ENCODE data around the gene RNASET2. TPM values are rescaled to one million over a fixed set of nuclear protein-coding genes. Genes with fewer than 3 reads are reported as not detected.
A peak's percentile ranks its signal among the peaks of the same experiment; 100 is the strongest.

The RNASET2 gene
- total and polyA plus RNA-seq, 2 of the 13 experiments (the other 11 are each of a cell fraction or from before 2014, with no cell fraction given), result 44.6 to 597 TPM

DNA sequence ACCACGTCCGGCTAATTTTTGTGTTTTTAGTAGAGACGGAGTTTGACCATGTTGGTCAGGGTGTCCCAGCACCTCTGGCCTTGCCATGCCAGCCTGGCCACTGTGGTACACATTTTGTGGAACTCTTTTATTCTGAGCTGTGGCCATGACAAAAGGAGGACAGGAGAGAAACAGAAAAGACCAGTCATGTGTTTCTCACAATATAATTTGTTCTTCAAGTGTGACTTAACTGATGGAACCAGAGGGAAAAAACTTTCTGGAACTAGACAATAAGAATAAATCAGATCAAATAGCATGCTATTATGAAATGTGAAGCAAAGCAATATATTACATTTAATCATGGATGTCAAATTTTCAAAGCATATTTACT lies 4.2 kb upstream of the RNASET2 start:
- Histone ChIP-seq H3K27me3 (ENCODE audit: control insufficient read depth in 1 of 2, insufficient read depth in 2 of 2, low read length in 2 of 2) (no peaks in the 10 kb centered on the region; a peak in 1 of 5 replicates), H3K9me3 (ENCODE audit: low read length) (no peaks in the 10 kb centered on the region), H3K9ac (ENCODE audit: insufficient read depth, low read depth, low read length) (no peak overlapping the region), H2AFZ (ENCODE audit: low read length) (no peak overlapping the region), H3K27ac (ENCODE audit: extremely low read length, insufficient read depth, low read length) (no peak overlapping the region), H3K4me3 (replicated peaks in 1 of 3; ENCODE audit: insufficient read depth in 1 of 3, low read depth in 2 of 3, low read length in 3 of 3) (no peak overlapping the region), H3K79me2 (ENCODE audit: insufficient read depth, low read length) (peaks cover 7% of the 10 kb centered on the region), H3K36me3 (replicated peaks in 1 of 2; ENCODE audit: control insufficient read depth in 1 of 2, insufficient read depth in 2 of 2, low read length in 2 of 2) (no peaks in the 10 kb centered on the region), H3K4me1 (ENCODE audit: insufficient read depth, low read length) (peaks cover 68% of the 10 kb centered on the region), H3K4me2 (ENCODE audit: low read depth, low read length) (no peak overlapping the region), H4K20me1 (ENCODE audit: insufficient read depth, low read length) (no peaks in the 10 kb centered on the region)
- in situ Hi-C loops (cut with HindIII; ENCODE audit: extremely low pct_ligation_motif_present, low pct_unique_long_range_greater_than_20kb), result no loop called here
- ChIA-PET POLR2A (no interaction called here), CTCF (ENCODE audit: low intra/inter-chr PET ratio, low total read pairs) (no interaction called here)
- no peak for FAIRE-seq
- WGBS (ENCODE audit: low lambda C conversion rate), result 96% methylated on average over 3 of the region's 3 CpGs
- DNase-seq (ENCODE audit: low spot score), result no peak
- no peak for ATAC-seq
- TF ChIP-seq ZSCAN22 (CRISPR knock-in tag; IDR thresholded peaks at IDR 0.05) (no peak), SCMH1 (CRISPR knock-in tag; IDR thresholded peaks at IDR 0.05; ENCODE audit: borderline replicate concordance) (no peak), ZSCAN29 (CRISPR knock-in tag; conservative IDR thresholded peaks at IDR 0.05) (no peak), MTERF4 (CRISPR knock-in tag; IDR thresholded peaks at IDR 0.05) (no peak), ZNF138 (CRISPR knock-in tag; IDR thresholded peaks at IDR 0.05; ENCODE audit: low read depth) (no peak), ERF (CRISPR knock-in tag; IDR thresholded peaks at IDR 0.05) (peak; percentile 33; the same call in 1 of the 2 replicates), ZBTB25 (CRISPR knock-in tag; IDR thresholded peaks at IDR 0.05) (no peak), ZNF280D (CRISPR knock-in tag; IDR thresholded peaks at IDR 0.05) (0 out of 2 replicates have a peak, but pooled peaks have one; percentile 17), ZEB1 (IDR thresholded peaks at IDR 0.05; ENCODE audit: insufficient replicate concordance, low read depth) (no peak), ZNF569 (CRISPR knock-in tag; IDR thresholded peaks at IDR 0.05; ENCODE audit: borderline replicate concordance) (0 out of 2 replicates have a peak, but pooled peaks have one; percentile 58), ZNF335 (CRISPR knock-in tag; IDR thresholded peaks at IDR 0.05) (no peak), ZNF567 (CRISPR knock-in tag; IDR thresholded peaks at IDR 0.05; ENCODE audit: borderline replicate concordance) (no peak), MAZ (IDR thresholded peaks at IDR 0.05; ENCODE audit: borderline replicate concordance, low read depth, low read length) (no peak), MAZ (CRISPR knock-in tag; IDR thresholded peaks at IDR 0.05; ENCODE audit: low read depth) (no peak), ZFP36L1 (CRISPR knock-in tag; IDR thresholded peaks at IDR 0.05) (no peak)
- TF ChIP-seq, protein P1, sequence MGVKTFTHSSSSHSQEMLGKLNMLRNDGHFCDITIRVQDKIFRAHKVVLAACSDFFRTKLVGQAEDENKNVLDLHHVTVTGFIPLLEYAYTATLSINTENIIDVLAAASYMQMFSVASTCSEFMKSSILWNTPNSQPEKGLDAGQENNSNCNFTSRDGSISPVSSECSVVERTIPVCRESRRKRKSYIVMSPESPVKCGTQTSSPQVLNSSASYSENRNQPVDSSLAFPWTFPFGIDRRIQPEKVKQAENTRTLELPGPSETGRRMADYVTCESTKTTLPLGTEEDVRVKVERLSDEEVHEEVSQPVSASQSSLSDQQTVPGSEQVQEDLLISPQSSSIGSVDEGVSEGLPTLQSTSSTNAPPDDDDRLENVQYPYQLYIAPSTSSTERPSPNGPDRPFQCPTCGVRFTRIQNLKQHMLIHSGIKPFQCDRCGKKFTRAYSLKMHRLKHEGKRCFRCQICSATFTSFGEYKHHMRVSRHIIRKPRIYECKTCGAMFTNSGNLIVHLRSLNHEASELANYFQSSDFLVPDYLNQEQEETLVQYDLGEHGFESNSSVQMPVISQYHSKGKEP (CRISPR knock-in tag; IDR thresholded peaks at IDR 0.05), result no peak
- intact Hi-C loops (cut with micrococcal nuclease; ENCODE audit: unreplicated experiment), result no loop called here
- no TSS peak for BruUV-seq (replicated peaks)

Measured in HepG2 (cell line).